Neural crest cell (in vitro differentiated cells): ENCODE results near the gene TTLL11. TPM values are rescaled to one million over a fixed set of nuclear protein-coding genes. Genes with fewer than 3 reads are reported as not detected.

Experiments
- DNase-seq: peaks from one replicate; pipeline ENCODE4 v3.0.0; 2021; ENCODE audit warnings: low read depth, mixed read lengths, low spot score
- H3K27ac Mint-ChIP-seq: one replicate; pipeline ENCODE4 v1.8.0; 2021; ENCODE audit warnings: mild to moderate bottlenecking, mixed read lengths; ENCODE audit not compliant: unreplicated experiment
- H3K27me3 Mint-ChIP-seq: 2 replicates; pipeline ENCODE4 v1.8.0; 2021; ENCODE audit warnings: low read depth, mild to moderate bottlenecking, mixed read lengths
- H3K36me3 Mint-ChIP-seq: 2 replicates; pipeline ENCODE4 v1.8.0; 2021; ENCODE audit warnings: low read depth, mild to moderate bottlenecking, mixed read lengths
- H3K4me1 Mint-ChIP-seq: 2 replicates; pipeline ENCODE4 v1.8.0; 2021; ENCODE audit warnings: mixed read lengths
- H3K4me3 Mint-ChIP-seq: one replicate; pipeline ENCODE4 v1.8.0; 2021; ENCODE audit warnings: mild to moderate bottlenecking, mixed read lengths
- H3K9me3 Mint-ChIP-seq: 2 replicates; pipeline ENCODE4 v1.8.0; 2021; ENCODE audit warnings: mixed read lengths
- total RNA-seq: library from RNA; stranded (reverse); gene quantifications from 2 replicates; pipeline ENCODE4 v1.2.1, GENCODE V29; 2021
- TF ChIP-seq, protein P1 (sequence below): fragments of 200-600 bp; sonication (generic); conservative IDR thresholded peaks from 2 replicates; pipeline ENCODE4 v1.5.0; 2021; ENCODE audit warnings: antibody characterized with exemption, mild to moderate bottlenecking

Gene TTLL11
- total RNA-seq, 1 donor from 2014 or later, result 9.1 TPM

DNA sequence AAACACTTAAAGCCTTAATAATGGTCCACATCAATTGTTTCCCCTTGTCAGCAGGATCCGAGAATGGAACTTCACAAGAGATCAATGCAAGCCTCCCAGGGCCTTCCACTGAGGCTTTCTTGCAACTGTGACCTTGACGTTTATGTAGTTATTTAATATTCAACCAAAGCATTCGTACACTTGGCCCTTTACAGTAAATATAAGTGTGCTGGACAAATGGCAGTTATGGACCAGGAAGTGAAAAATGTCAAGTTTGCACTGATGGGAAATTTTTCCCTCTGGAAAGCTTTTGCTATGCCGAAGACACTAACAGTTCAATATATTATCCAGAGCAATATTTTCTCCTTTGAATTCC is 101.8 kb downstream of the TTLL11 start:
- H3K4me3 Mint-ChIP-seq, result no peak overlapping the region
- TF ChIP-seq, protein P1, sequence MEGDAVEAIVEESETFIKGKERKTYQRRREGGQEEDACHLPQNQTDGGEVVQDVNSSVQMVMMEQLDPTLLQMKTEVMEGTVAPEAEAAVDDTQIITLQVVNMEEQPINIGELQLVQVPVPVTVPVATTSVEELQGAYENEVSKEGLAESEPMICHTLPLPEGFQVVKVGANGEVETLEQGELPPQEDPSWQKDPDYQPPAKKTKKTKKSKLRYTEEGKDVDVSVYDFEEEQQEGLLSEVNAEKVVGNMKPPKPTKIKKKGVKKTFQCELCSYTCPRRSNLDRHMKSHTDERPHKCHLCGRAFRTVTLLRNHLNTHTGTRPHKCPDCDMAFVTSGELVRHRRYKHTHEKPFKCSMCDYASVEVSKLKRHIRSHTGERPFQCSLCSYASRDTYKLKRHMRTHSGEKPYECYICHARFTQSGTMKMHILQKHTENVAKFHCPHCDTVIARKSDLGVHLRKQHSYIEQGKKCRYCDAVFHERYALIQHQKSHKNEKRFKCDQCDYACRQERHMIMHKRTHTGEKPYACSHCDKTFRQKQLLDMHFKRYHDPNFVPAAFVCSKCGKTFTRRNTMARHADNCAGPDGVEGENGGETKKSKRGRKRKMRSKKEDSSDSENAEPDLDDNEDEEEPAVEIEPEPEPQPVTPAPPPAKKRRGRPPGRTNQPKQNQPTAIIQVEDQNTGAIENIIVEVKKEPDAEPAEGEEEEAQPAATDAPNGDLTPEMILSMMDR, result no peak
- no peaks in the 10 kb centered on the region for H3K4me1 Mint-ChIP-seq
- H3K27me3 Mint-ChIP-seq, result no peaks in the 10 kb centered on the region
- H3K27ac Mint-ChIP-seq, result no peak overlapping the region
- H3K36me3 Mint-ChIP-seq, result no peaks in the 10 kb centered on the region
- no peaks in the 10 kb centered on the region for H3K9me3 Mint-ChIP-seq
- DNase-seq, result no peak

DNA sequence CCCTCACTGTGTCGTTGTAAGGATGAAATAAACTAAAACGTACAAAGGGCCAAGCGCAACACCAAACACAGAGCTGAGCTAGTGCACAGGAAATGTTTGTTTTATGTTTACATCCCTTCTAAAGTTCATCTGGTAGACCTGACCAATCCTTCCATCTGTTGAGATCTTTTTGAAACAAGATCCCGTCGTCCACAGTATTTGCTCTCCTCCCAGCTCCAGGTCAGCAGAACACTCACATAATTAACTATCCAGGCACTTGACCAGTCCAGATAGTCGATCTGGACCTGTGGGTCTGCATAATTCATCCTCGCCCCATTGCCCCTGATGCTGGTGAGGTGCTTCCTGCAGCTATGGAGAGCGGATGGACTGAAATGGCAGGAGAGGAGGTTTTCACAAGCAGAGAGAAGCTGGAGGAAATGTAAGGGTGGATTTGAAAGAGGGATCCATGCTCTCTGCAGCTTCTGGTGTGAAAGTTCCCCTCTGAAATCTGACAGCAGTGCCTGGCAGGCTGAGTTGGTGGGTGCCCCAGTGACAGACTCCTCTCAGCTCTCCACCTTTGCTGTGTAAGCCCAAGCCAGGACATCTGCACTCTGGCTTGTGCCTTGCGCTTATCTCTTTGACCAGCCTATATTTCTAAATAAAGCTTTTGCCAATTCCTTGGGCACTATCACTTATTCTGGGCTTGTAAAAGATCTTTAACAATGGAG is 102.4 kb downstream of the TTLL11 start:
- no peaks in the 10 kb centered on the region for H3K36me3 Mint-ChIP-seq
- H3K27ac Mint-ChIP-seq, result no peak overlapping the region

DNA sequence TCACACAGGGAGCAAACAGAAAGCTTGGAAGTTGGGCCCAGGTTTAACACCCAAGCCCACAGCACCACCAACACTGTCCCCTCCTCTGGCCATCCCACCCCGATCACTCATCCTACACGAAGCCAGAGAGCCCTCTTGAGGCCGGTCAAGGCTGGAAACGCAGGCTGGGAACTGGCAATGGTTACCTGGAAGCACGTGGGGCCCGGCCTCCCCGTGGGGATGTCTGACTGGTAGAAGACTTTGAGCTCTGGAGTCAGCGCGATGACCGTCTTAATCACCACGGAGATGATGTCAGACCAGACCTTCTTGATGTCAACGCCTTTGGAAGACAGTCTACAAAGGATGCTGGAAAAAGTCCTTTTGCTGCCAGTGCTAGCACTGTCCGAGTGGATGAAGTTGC is 104.1 kb downstream of the TTLL11 start:
- DNase-seq, result no peak
- Mint-ChIP-seq H3K9me3 (no peaks in the 10 kb centered on the region), H3K27ac (no peak overlapping the region), H3K36me3 (no peaks in the 10 kb centered on the region), H3K4me1 (no peaks in the 10 kb centered on the region), H3K4me3 (no peak overlapping the region), H3K27me3 (no peaks in the 10 kb centered on the region)
- TF ChIP-seq, protein P1, result peak; percentile 32

More for the DNA sequence above, 102.4 kb downstream of the TTLL11 start:
- H3K9me3 Mint-ChIP-seq, result no peaks in the 10 kb centered on the region
- no peaks in the 10 kb centered on the region for H3K4me1 Mint-ChIP-seq
- no peak overlapping the region for H3K4me3 Mint-ChIP-seq
- no peak for DNase-seq
- TF ChIP-seq, protein P1, result no peak
- no peaks in the 10 kb centered on the region for H3K27me3 Mint-ChIP-seq

DNA sequence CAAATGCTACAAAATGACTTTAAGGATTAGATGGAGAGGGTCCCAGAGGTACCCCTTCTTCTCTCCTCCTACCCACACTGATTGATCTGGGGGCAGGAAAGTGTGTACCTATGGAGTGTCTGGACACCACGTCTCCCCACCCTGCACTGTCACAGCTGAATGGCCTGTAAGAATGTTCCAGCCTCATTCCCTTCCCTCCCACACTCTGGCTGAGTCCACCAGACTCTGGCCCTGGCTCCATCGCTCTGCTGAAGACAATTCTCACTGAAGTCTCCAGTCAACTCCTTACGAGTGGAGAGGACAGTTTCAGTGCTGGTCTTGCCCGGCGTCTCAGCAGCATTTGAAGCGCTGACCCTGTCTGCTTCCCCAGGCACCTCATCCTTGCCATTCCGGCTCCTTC is 105.8 kb downstream of the TTLL11 start:
- Mint-ChIP-seq H3K9me3 (no peaks in the 10 kb centered on the region), H3K4me1 (no peaks in the 10 kb centered on the region), H3K4me3 (no peak overlapping the region), H3K27me3 (no peaks in the 10 kb centered on the region), H3K36me3 (no peaks in the 10 kb centered on the region), H3K27ac (no peak overlapping the region)
- TF ChIP-seq, protein P1, result no peak
- DNase-seq, result no peak

DNA sequence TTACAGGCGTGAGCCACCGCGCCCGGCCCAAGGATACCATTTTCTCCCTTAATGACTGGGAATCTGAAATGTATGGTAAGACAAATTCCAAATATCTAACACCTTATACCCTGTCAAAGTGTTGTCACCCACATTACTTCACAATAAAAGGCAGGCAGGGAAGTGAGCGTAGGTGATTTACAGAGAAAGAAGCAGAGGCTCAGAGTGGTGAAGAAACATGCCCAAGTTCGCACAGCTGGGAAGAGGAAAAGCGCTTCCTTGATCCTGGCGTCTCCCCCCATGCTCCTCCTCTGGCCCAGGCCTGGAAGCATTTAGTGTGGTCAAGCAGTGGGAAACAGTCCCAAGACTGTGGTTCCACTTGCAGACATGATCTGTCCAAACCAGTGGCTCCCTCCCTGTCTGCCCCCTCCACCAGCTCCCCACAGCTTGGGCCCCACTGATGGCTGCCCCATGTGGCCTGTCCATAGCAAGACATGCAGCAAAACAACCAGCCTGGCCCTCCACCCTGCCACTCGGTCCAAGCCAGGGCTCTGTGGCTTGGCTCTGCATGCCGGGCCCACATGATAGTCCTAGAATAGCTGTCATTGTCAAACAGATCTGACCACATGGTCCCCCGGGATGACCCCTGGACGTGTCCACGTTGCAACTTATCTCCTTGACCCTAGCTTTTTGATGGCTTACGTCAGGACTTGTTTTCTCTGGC is 107.2 kb downstream of the TTLL11 start:
- H3K27me3 Mint-ChIP-seq, result no peaks in the 10 kb centered on the region
- H3K36me3 Mint-ChIP-seq, result peaks cover 3% of the 10 kb centered on the region
- no peak overlapping the region for H3K27ac Mint-ChIP-seq
- no peak for DNase-seq
- TF ChIP-seq, protein P1, result no peak
- H3K9me3 Mint-ChIP-seq, result peaks cover 7% of the 10 kb centered on the region
- H3K4me3 Mint-ChIP-seq, result no peak overlapping the region
- H3K4me1 Mint-ChIP-seq, result no peaks in the 10 kb centered on the region
